CD4-positive, alpha-beta T cell treated with Interleukin-6 for 4 hours (primary cell): ENCODE data around the gene KRT222.
A peak's percentile ranks its signal among the peaks of the same experiment; 100 is the strongest.

ENCODE experiments used
- DNase-seq: peaks from one replicate; pipeline ENCODE4 v3.0.0-alpha.2; 2020; ENCODE audit warnings: mixed read lengths

KRT222 gene

DNA sequence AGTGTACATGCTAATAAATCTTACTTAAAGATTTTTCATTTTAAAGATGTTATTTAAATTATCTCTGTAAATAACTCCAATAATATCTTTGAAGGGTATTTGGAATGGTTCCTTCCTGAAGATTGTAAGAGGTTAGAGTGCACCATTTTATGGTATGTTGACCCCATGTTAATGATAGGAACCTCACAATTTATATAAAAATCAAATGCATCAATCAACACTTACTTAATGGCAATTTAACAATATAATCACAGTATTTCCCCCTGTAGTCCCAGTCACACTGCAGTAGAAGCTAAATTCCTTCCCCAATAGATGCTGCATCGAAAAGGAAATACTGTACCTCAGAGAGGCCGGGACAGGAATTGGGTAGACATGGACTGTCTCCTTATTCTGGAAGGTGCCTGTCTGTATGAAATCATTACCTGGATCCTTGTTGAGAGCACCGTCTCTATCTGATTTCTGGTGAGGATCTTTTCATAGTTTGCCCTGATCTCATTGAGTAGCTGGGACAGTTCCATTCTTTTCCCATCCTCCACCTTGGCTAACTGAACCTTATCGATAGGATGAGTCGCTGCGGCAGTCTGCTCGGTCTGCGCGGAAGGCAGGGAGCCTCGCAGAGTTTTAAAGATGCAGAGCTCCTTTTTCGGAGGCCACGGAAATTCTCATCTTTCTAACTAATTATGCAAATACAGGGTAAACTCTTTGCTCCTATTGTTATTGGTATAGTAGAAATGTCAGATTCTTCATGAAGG, at the start of gene KRT222:
Gene KRT222 (minus strand): TSS at position 596 of the 752 bp plus-strand sequence. CDS start 78 bp downstream, at position 518.
- no peak for DNase-seq

DNA sequence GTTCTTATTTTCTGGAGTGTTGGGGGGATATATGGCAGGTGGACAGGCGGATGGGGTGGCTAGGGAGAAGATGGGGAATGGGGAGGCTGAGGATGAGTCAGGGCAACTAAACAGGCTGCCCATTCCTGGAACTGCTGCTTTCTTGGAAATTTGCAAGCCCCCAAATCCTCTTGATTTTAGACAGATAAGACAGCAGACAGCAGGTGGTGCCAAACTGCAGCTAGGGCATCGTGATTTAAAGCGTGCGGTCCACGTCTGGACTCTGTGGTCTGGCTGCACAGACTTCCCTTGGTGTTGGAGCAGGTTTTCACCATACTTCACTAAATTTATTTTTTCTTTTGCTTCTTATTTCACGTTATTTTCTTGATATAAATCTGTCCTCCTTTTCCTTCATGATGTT, 49.5 kb upstream of the KRT222 start:
- DNase-seq = no peak

DNA sequence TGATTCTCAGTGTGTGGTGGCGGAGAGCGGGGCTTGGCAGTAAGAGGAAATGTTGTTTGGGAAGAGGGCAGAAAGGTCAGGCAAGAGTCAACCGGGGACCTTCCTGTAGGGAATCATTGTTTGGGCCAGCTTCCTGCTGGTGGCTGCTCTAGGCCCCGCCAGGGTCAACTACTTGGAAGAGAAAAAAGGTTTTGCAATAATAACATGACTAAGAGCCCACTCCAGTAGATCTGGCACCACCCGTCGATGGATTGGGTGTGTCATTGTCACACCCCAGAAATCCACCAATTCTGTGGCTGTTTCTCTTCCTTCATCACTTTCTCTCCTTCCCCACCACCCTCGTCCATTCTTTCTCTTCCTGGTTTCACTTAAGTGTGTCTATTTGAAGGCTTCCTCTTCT, 42.8 kb upstream of the KRT222 start:
- no peak for DNase-seq

DNA sequence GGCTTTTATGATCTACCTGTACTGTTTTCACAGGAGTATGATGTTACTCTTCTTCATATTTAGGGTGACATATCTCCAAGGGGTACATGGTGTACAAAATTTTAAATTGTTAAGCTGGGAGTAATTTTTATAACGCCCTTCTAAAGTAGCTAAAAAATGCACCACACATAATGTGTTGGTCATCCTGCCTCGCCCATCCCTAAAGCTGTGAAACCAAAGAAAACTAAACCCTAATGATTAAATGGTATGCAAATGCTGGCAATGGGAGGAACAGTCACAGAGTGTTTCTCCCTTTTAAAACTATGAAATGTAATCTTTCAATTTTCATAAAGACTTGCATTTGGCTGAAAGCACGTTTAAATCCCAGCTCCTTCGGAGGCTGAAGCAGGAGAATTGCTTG, 40.6 kb upstream of the KRT222 start:
- no peak for DNase-seq

DNA sequence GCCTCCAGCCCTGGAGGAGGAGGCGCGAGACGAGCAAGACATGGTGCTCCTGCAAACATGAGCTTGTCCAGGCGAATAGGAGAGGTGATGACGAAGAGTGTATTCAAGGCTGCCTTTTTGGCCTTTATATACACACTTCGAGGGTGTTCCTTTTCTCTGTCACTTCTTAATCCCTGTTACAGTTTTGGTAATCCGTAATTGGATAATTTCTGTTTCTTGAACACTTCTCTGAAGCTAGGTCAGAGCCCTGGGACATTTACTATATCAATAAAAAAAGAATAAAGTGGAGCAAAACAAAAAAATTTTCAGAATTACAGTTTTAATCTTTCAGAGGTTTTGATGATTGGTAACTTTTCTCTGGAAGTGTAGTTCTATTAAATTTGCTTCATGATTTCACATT, 38.7 kb upstream of the KRT222 start, which contains the start of gene KRT24:
Gene KRT24 (minus strand): TSS at position 101 of the 400 bp plus-strand sequence. CDS start 59 bp downstream, at position 42.
- no peak for DNase-seq

DNA sequence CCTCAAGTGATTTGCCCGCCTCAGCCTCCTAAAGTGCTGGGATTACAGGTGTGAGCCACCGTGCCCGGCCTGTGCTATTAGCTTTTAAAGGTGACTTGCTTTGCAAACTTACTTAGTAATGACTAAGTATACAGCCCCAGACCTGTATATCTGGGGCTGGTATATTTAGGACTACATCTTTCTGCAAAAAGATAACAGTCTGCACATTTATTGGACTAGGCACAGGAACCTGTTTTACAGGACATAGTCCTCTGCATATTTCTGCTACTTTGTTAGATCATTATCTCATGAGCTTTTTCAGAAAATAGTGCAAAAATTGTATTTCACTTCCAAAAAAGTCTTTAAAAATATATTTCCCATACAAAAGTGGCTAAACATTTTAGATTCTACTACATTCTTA, 37.3 kb upstream of the KRT222 start:
- no peak for DNase-seq

DNA sequence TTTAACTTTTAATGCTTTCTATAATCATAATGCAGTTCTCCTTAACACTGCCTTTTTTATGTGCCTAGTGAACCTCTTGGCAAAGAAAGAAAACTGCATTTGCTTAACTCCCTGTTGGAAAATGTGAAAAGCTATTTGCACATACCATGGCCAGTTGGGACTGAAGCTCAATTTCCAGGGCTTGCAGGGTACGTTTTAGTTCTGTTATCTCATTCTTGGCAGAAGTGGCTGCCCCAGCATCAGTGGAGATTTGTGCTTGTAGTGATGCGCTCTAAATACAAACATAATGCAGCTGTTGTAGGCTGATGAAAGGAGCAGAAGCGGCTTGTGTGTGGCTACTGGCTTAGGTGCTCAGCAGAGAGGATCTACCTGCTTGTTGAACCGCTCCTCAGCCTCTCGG, 34.9 kb upstream of the KRT222 start:
- DNase-seq = no peak

DNA sequence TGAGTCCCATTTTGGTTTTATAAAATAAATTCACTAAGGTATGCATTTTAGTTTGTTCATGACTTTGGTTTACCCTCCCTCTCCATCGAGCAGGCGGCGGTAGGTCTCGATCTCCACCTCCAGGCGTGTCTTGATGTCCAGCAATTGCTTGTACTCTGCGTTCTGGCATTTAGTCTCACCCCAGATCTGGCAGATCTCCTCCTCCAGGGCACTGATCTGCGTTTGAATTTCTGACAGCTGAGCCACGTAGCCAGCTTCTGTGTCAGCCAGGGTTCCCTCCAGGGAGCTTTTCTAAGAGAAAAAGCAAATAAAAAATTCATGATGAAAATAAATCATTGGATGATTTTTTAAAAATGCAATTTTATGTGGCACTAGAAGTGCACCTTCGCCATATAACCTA, 34.4 kb upstream of the KRT222 start:
- no peak for DNase-seq

DNA sequence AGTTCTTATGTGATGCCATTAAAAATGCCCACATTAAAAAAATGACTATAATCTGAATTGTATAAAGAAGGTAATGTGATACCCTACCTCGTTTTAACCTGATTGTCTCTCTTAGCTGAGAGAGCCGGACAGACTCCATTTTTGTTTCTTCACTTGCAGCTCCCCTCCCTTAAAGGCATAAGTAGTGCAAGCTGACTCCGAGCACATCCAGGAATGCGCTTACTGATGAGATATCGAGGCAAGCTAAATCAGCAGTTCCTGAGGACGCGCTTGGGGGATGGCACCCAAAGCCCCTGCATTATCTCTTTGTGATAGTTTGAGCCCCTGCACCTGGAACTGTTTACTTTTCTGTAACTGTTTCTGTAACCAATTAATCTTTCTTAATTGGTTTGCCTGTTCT, 32.3 kb upstream of the KRT222 start:
- no peak for DNase-seq

DNA sequence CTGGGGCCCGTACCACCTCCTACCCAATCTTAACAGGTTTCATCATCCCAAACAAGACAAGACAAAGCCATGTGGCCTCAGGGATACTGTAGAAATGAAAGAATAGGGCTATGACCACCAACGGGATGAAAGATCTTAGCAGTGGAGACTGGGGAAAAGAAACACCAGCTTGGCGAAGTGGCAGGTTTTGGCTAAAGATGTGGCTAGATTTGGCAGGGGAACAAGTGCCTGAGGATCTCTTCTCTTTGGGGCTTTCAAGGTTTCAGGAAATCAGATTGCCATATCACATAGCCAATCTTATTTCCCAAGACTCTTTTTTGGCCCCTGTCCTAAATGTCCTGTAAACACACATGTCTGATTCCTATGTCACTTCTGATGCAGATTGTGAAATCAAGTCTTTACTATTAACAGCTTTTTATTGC, 31.7 kb upstream of the KRT222 start:
- no peak for DNase-seq

DNA sequence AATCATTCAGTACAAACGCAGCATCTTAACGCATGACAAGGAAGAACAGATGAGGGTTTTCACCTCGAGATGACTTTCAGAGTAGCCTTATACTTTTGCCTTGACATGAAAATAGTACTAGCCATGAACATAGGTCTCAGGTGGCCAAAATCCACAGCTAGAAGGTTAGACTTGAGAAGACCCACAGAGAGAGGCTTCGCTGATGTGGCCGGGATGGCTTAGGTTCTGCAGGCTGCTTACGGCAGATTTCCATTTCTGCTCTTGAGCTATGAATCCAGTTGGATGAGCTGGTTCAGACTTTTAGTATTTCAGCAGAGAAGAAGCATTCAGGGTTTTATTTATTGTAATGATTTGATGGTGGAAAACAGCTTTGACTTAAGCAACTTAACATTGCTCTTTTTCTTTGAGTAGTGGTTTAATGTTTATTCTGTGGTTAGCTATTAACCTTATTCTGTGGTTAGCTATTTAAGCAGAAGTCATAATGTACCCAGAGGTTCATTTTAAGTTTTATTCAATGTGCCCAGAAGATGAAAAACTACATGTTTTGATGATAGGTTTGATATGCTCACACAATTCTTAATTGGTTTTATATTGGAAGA, 31.0 kb upstream of the KRT222 start:
- DNase-seq = no peak

DNA sequence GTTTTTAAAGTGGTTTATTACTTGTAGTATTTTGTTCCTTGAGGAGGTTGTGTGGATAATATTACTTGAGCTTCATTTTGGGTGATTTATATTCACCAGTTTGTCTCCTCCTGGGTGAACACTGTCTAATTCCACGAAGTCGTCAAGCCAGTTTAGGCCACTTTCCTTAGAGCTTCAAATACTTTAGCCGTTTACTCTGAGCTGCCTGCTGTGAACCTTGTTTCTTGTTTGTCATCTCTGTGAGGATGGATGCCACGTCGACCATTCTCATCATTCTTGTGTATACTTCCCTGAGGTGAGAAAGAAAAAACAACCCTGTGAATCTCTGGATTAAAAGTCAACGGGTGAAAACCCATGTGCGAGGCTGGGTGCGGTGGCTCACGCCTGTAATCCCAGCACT, 29.6 kb upstream of the KRT222 start:
- no peak for DNase-seq

DNA sequence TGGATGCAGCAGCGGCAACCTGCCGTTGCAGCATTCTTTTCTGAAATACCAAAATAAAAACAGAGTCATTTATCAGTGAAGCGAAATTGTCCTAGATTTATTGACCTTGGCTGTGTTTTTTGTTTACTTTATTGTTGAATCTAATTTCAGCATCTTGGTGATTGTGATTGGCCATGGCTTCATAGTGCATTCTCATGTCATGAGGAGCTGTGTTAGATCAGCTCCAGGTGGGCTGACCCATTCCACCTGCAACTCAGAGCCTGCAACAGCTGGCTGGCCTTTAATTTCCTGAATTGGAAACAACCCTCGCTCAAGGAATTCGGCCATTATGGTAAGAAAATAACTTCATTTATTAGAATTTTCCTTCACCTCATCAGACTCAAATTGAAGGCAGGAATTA, 22.1 kb upstream of the KRT222 start:
- no peak for DNase-seq

DNA sequence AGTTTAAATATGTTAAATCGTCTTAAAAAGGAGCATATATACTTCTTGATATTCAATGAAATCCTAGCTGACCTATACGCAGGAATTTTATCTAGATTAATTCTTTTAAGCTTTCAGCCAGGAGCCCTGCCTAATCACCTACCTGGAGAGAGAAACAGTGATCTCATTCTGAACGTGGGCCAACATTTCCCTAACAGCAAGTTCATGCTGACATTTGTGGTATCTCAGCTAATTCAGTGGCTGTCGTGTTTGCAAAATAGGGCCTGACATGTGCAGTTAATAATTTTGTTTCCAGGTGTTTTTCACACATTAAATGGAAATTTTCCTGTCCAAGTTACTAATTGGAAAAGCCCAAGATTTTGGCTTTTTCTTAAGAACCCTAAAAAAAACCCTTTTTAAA, 21.2 kb upstream of the KRT222 start:
- no peak for DNase-seq

DNA sequence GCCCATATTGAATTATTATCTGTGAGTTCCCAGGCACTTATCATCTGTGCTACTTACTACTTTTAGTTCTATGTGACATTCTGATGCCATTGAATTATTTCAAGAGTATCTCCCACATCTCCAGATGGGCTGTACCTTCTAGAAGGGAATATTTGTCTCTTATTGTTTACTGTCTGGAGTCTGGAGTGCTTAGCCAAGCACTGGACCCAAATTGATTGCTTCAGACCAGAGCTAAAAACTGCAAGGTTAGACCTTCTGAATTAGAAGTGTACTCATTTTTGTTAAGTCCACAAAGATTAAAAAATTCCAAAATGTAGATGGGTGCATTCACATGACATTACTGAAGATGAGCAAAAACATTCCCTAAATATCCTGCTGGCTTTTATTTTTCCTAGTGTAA, 16.0 kb upstream of the KRT222 start:
- no peak for DNase-seq

DNA sequence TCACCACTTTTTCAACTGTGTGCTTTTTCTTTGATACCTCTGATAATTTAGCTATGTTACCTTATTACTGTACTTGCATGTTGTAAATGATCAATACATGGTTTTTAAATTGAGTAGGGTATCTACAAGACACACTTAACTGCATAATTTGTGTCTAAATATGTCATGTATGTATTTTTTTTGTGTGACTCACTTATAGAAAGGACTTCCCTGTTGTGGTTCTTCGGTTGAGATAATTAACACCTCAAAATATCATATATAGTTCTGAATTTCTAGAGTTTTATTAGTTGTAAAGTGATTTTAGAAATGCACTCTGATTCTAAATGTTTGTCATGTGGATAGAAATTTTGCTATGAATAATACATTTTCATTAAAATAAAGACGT, 14.5 kb upstream of the KRT222 start:
- no peak for DNase-seq

DNA sequence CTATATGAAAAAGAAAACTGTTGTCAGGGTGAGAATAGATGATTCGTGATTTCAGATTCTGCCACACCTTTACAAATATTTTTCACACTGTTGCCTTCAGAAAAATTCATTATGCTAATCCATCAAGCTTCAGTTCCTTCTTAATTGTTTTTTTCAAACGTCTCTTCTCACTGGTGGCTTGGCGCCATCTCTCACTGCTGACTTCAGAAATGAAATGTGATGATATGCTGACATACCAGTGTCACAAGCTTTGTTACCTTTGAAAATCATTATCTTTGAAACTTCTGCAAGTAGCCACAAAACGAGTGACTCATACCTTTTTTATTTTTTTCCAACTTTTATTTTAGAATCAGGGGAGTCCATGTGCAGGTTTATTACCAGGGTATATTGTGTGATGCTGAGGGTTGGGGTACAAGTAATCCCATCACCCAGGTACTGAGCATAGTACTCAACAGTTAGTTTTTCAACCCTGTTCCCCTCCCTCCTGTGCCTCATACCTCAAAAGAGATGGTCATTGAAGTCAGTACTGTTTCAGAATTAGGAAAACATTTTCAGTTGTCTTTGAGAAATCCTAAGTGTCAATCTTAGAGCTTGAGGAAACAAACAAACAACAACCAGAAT, 14.0 kb upstream of the KRT222 start:
- peak; percentile 7 for DNase-seq

DNA sequence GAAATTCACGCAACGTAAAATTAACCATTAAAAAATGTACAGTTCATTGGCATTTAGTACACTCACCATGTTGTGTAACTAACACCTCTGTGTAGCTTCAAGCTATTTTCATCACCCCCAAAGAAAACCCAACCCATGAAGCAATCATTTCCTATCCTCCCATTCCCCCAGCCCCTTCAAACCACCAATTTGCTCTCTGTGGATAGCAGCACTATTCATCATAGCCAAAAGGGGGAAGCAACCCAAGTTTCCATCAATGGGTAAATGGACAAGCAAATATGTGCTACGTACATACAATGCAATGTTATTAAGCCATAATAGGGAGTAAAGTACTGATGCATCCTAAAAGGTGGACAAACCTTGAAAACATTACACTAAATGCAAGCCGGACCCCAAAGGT, 10.9 kb upstream of the KRT222 start:
- DNase-seq = no peak

DNA sequence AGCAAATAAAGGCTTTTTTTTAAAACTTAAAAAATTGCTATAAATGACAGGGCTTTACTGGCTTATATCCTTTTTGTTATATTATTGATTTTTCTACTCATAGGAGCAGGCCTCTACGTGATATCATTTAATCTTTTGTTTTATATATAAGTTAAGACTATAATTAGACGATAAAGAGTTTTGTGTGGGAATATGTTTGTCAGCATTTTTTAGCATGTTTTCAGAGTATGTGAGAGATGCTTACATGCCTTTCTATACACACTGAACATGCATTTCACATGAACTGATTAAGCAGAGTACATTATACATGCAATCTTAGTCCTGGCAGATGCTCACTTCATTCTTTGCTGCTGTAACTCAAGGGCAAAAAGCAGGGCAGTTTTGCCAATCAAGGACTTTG, 7.7 kb upstream of the KRT222 start:
- no peak for DNase-seq

DNA sequence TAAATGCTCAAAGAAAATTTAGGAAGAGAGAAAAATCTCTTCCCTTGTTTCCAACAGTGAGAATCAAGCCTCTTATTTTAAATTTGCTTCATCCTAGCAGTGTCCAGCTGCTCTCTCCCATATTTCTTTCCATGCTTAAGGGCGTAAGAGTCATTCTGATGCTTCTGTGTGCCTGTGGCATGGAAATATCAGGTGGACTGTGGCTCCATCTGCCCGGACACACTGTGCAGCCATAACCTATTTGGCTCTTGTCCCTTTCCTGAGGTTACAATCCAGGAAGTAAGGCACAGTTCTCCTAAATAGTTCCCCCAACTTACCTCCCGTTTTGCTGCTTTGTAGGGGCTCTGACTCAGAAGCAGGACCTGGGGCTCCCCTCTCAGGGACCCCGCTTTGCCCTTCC, 6.3 kb upstream of the KRT222 start:
- no peak for DNase-seq

DNA sequence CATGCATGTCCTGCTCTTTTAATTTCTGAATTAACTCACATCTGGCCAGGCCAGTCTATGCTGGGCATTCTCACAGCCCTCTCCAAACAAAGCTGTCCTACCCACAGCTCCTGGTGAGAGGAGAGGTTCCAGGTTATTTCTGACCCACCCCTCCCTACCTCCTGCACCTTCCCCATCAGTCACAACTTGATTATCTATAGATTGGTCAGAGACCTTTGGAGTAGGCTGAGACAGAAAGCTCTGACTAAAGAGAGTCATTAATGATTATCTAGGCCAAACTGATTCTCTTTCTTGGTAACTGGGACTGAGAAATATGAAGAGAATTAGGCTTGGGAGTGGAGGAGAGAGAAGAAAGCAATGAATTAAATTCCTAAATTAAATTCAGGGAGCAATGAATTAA, 1.4 kb upstream of the KRT222 start:
- no peak for DNase-seq

DNA sequence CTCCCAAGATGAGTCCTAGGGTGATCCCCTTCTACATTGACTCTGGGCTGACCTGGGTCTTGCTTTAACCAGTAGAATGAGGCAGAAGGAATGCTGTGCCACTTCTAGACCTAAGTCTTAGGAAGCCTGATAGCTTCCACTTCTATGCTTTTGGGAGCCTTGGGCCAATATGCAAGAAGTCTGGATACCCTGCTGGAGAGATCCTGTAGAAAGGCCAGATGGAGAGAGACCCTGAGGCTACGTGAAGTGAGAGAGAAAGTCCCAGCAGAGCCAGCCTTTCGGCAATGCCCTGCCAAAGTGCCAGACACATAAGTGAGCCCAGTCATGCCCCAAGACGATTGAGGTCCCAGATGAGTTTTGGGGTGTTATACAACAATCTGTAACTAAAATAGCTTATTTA, 1.7 kb downstream of the KRT222 start:
- DNase-seq = no peak

DNA sequence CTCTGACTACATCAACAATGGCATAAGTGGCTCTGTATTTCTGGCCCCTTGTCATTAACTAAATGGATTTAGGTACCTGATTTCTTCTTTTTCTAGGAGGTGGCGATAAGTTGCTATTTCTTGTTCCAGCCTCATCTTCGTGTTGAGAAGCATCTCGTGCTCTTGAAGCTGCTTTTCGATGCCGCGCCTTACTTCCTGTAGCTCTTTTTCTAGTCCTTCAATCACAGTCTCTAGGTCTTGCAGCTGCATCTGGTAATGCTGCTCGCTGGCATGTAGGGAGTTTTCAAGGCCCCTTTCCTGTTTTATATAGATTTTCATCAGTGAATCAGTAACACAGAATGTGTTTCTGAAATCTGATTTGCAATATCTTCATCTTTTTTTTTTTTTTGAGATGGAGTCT, 5.1 kb downstream of the KRT222 start:
- peak; percentile 39 for DNase-seq

DNA sequence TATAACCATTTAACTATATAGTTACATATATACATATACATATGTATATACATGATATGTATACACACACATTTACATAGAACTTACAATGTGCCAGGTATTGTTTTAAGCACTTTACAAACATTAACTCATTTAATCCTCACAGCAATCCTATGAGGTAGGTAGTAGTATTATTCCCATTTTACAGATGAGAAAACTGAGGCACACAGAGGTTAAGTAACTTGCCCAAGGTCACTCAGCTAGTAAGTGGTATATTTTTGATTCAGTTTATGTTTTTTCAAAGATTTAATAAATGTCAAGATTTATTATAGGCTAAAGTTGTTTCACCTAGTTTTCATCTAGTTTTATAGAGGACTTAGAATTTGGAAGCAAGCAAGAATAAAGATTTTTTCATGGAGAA, 6.6 kb downstream of the KRT222 start:
- DNase-seq = no peak
